NCI-H526 treated with DMSO at 0.1 percent for 48 hours (cell line): ENCODE results near the gene SLC9A3.

Experiments
- DNase-seq: peaks from one replicate; lab custom pipeline; 2025; lab: John Stamatoyannopoulos, UW

The SLC9A3 gene

GRCh38 chr5:538801-539468, 14.7 kb upstream of the SLC9A3 start:
- DNase-seq = no peak

GRCh38 chr5:538271-538771, 14.1 kb upstream of the SLC9A3 start:
- no peak for DNase-seq

DNA sequence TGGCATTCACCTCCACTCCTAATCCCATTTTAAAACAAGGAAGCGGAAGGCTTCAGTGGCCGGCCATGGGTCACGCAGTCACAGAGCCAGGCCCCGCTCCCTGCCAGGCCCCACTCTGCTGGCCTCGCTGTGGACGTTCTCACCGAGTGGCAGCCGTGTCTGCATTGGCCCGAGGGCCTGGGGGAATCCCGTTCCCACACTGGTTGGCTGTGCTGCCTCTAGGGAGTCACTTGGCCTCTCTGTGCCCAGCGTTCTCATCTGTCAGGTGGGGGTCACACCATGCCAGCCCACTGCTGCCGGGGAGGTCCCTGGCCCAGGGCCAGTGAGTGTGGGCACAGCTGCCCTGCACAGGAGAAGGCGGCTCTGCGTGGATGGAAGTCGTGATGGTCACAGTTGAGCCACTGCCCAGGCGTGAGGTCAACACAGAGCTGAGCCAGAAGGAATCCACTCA, 13.4 kb upstream of the SLC9A3 start:
- no peak for DNase-seq

DNA sequence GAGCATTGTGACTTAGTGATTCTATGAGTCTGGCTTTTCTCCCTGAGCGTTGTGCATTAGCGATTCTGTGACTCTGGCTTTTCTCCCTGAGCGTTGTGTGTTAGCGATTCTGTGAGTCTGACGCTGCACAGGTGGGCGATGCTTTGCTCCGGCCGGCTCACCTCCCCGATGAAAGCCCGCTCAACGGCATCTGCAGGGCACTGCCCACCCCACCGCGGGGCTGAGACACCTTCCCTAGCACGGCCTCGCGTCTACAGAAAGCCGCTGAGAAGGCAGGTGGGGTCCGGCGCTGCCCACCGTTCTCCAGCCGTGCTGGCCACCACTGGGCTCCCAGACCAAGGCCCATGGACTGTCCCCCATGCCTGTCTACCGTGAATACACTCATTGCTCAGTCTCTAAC, 12.8 kb upstream of the SLC9A3 start:
- no peak for DNase-seq

DNA sequence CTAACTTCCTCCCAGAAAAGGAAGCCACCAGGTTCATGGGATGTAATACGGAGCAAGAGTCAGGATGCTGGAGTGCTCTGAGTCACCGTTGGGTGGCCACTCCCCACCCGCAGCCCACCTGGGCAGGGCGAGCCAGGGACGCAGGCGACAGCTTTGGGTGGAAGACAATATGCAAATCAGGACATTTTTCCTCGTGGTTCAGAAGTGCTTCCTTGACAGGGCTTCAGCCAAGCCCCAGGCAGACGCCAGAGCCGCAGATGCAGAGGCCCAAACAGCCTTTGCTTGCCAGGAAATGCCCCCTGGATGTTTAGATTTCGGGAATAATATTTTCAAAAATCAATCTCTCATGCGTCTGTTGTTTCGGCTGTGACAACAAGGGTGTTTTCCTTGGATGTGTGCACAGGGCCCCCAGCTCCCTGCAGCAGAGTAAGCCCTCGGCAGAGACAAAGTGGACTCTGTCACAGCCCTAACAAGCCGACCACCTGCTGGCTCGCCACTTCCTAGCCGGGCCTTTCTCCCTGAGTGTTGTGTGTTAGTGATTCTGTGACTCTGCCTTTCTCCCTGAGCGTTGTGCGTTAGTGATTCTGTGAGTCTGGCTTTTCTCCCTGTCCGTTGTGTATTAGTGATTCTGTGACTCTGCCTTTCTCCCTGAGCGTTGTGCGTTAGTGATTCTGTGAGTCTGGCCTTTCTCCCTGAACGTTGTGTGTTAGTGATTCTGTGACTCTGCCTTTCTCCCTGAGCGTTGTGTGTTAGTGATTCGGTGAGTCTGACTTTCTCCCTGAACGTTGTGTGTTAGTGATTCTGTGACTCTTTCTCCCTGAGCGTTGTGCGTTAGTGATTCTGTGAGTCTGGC, 11.8 kb upstream of the SLC9A3 start:
- peak; percentile 39 for DNase-seq

DNA sequence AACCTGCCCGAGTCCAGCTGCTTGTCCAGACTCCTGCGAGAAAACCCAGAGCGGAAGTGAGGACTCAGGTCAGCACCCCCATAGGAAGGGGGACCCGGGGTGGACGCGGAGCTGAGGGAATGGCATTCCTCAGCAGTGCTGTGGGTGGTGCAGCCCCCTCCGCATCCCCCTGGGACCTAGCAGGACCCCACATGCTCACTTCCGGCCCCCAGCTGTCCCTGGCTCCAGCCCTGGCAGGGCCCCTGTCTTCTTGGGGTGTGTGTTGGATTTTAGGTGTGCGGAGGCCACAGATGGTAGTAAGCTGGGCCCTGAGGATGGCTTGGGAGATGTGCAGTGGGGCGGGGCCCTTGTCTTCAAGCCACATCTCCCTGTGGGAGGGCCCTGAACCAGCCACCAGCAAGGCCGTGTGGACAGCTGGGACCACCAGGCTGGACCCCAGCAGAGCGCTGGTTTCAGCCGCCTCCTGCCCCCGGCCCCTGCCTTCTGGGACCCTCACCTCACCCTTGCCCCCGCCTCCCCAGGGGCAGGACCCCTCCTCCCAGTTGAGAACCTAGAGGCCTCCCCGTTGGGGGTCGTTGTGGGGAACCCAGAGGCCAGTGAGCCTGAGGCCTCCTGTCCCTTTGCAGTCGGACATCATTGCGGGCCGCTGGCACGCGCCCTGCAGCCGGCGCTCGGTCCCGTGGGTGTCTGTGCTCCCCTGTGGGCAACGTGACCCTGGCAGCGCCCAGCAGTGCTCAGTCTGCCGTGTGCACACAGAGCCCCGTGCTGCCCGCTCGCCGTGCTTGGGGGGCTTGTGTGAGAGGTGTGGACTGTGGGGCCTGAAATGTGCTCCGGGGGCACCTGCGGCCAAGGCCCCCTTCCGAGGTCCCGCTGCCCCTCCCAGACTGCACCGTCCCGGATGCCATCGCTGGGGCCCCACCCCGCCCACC, 10.8 kb upstream of the SLC9A3 start:
- DNase-seq = no peak

- DNase-seq = peak; percentile 53
Measured at GRCh38 chr5:533955-534742, 9.9 kb upstream of the SLC9A3 start.

DNA sequence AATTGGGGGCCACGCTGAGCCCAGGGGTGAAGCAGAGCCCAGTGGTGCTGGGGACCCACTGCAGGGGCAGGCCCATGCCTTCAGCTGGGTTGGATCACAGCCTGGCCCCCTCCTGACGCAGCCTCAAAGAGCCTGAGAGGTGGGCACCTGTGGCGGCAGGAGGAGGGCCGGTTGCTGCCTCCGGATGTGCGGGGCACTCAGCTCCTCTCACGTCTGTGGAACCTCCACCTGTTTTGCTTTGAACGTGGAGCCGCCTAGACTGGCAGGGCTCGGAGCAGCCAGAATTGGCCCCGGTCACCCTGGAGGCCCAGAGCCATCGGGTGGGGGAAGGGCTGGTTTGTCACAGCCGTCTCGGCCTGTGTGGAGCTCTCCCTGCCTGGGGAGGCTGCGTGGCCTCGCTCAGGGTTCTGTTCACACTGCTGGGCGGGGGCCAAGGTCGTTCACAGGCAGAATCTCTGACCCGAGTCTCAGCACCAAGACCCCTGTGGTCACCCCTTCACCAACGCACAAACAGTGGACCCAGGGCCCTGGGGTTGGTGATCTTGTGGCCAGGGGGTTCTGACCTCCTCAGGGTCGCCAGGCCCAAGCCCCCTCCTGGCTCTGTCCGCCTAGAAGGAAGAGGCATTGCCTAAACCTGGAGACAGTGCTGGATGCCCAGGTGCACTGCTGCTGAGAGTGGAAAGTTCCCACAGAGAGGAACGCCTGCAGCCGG, 9.2 kb upstream of the SLC9A3 start:
- DNase-seq = no peak

DNA sequence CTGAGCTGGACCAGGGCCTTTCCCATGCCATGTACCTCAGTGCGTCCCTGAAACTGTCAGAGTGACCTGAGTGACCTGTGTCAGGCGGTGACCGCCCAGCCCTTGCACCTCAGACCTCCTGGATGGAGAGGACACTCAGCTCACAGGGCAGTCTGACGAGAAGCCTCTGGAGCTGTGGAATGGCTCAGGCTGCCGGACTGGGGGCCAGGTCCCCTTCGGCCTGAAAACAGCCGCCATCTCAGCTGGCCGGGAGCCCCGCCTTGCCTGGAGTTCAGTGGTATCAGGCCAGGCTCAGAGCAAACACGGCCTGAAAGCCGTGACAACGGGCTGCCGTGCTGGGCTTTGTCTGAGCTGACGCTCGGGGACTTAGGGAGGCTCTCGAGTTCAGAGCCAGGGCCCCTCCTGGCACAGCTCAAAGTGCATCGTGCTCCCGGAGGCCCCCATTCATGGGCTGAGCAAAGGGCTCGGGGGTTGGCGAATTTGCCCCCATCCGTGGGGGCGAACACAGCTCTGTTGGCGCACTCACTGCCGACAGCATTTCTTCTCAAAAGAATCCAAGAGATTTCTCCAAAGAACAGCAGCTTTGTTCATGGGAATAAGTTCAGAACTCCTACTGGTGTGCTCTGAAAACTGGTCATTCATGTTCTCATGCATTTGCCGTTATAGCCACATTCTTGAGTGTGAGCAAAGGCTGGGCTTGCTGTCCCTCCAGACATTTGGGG, 8.4 kb upstream of the SLC9A3 start:
- no peak for DNase-seq

- no peak for DNase-seq
Measured at GRCh38 chr5:531749-532315, 7.6 kb upstream of the SLC9A3 start.

DNA sequence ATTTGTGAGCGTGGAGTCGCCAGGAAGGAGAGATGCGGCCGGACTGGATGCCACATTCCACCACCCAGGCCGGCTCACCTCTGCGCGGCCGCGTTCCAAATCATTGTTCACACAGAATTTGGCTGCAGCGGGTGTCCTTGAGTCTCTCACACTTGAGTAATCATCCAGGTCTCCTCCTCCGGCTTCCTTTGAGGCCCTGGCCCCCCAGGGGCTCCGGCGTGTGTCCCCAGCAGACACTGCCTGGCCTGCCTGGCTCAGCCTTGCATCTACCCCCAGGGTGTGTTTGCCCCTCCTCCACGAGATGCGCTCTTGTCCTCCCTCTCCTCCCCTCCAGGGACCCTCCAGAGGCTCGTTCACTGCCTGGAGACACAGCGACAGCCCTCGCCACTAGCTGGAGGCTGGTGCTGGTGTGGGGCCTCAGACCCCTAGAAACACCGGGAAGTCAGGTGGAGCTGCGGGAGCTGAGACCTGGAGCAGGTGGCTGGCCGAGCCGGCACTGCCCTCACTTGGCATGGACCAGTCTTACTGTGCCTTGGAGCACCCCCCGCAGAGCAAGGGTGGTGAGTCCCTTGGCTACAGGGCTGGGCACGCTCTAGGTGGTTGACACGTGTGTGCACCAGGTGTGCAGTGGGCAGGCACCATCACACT, 7.0 kb upstream of the SLC9A3 start:
- no peak for DNase-seq

DNA sequence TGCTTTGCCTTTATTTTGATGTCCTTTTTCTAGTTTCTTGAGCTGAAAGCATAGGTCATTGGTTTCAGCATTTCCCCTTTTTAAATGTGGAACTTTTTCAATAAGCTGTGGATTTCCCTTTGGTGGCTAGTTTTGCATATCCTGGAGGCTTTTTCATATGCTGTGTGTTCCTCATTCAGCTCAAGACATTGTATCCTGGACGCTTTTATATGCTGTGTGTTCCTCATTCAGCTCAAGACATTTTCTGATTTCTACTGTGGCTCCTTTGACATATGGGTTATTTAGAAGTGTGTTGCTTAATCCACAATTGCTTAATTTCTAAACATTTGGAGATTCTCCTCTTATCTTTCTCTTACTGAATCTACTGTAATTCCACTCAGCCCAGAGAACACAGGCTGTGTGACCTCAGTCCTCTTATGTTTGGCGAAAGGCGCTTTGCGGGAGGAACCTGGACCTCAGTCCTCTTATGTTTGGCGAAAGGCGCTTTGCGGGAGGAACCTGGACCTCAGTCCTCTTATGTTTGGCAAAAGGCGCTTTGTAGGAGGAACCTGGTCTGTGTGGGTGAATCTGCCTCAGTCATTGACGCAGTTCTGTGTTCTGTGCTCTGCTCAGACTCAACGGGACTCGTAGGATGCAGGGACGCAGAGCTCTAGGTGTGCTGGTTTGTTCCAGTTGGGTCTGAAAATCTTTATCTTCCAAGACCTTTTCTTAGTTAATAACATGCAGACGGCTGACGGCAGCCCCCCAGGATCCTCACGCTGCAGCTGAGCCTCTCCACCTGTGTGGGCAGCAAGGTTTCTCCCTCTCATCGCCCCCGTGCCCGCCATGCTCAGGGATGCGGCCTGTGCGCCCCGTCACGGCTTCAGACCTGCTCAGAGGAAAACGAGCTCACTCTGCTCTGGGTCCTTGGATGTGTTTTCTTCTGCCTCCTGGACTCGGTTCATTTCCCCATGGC, 6.0 kb upstream of the SLC9A3 start:
- no peak for DNase-seq

GRCh38 chr5:528629-529511, 4.6 kb upstream of the SLC9A3 start:
- no peak for DNase-seq

- no peak for DNase-seq
Measured at GRCh38 chr5:527646-528628, 3.7 kb upstream of the SLC9A3 start.

GRCh38 chr5:526456-527088, 2.3 kb upstream of the SLC9A3 start:
- DNase-seq = no peak
